Measurements from ENCODE around the gene RDM1.

RDM1 gene

DNA sequence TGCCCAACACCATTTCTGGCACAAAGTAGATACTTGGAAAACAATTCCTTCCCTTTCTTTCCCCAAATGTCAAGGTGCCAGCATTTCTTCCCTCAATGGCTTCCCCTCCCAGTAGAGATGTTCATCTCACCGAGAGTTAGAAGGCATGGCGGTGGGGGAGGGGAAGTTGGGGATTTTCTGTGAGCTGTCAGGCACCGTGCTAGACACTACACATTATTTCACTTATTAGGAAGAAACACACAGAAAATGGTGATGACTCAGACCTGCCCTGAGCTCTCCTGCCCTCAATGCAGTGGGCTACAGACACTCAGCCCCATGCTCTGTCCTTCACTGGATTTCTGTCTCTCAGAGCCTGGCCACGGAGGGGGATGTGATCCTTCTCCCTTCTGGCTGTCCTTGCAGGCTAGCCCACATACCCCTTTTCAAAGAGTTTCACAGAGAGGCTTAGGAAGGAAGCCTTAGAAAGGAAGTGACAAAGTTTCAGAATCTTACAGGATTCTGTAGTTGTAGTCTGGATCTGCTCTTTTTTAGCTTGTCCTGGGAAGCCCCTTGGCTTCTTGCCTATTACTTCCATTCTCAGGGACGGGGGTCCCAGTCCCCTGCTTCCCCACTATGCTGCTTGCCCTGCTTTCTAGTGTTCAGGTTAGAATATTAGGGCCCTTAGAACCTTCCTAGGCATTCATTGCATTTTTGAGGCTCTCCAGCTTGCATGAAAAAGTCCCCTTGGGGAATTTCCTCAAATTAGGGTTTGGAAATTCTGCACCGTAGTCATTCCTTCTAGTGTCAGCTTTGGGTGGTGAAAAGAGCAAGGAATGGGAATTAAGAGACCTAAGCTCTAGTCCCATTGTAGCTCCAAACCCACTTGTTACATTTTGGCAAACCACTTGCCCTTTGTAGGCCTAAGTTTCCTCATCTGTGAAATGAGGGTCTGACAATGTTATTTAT is 38.2 kb downstream of the RDM1 start:
- Histone ChIP-seq H3K9ac (ENCODE audit: low read length) (no peak overlapping the region), H3K9me3 (replicated peaks; ENCODE audit: insufficient read depth, low read length) (no peaks in the 10 kb centered on the region), H3K4me3 (ENCODE audit: low read length) (no peak overlapping the region), H3K4me1 (ENCODE audit: low read length) (peaks cover 18% of the 10 kb centered on the region), H3K4me2 (ENCODE audit: low read depth, low read length) (peak overlapping the region; percentile 19; the same call in 1 of the 2 replicates), H3K79me2 (ENCODE audit: low read length) (no peaks in the 10 kb centered on the region), H4K20me1 (ENCODE audit: insufficient read depth, low read length) (no peaks in the 10 kb centered on the region), H3K9me2 (replicated peaks; ENCODE audit: insufficient read depth, low read length) (no peaks in the 10 kb centered on the region), H3K27me3 (replicated peaks; ENCODE audit: insufficient read depth, low read length) (no peaks in the 10 kb centered on the region), H3K36me3 (replicated peaks; ENCODE audit: insufficient read depth, low read length) (no peaks in the 10 kb centered on the region), H2AFZ (ENCODE audit: low read length) (no peak overlapping the region), H3F3A (ENCODE audit: insufficient read depth, low read length) (no peaks in the 10 kb centered on the region), H3K27ac (ENCODE audit: low read length) (no peak overlapping the region)
- TF ChIP-seq EZH2phosphoT487 (IDR thresholded peaks at IDR 0.05; ENCODE audit: low read length) (no peak), EZH2 (optimal IDR thresholded peaks at IDR 0.05; ENCODE audit: low read depth, low read length) (no peak), CTCF (IDR thresholded peaks at IDR 0.05; ENCODE audit: low read length) (no peak)
- no peak for DNase-seq

DNA sequence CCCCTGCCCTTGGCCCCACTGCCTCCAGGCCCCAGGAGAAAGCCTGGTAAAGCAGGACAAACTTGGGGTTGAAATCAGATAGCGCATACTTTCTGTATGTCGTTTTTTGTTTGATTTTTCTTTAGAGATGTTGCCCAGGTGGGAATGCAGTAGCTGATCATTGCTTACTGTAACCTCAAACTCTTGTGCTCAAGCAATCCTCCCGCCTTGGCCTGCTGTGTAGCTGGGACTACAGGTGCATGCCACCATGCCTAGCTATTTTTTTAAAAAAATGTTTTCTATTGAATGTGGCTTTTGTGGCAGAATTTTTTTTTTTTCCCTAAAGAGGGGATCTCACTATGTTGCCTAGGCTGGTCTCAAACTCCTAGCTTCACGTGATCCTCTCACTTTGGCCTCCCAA is 39.3 kb downstream of the RDM1 start:
- DNase-seq: no peak
- H3K79me2 ChIP-seq (ENCODE audit: low read length): no peaks in the 10 kb centered on the region
- H2AFZ ChIP-seq (ENCODE audit: low read length): no peak overlapping the region
- H3K4me1 ChIP-seq (ENCODE audit: low read length): peaks cover 18% of the 10 kb centered on the region
- H3K4me3 ChIP-seq (ENCODE audit: low read length): no peak overlapping the region
- H3K9me2 ChIP-seq (replicated peaks; ENCODE audit: insufficient read depth, low read length): no peaks in the 10 kb centered on the region
- no peak overlapping the region for H3K4me2 ChIP-seq (ENCODE audit: low read depth, low read length)
- H3K27me3 ChIP-seq (replicated peaks; ENCODE audit: insufficient read depth, low read length): no peaks in the 10 kb centered on the region
- H4K20me1 ChIP-seq (ENCODE audit: insufficient read depth, low read length): no peaks in the 10 kb centered on the region
- no peak overlapping the region for H3K9ac ChIP-seq (ENCODE audit: low read length)
- no peaks in the 10 kb centered on the region for H3K36me3 ChIP-seq (replicated peaks; ENCODE audit: insufficient read depth, low read length)
- no peak for TF ChIP-seq EZH2 (optimal IDR thresholded peaks at IDR 0.05; ENCODE audit: low read depth, low read length)
- TF ChIP-seq CTCF (IDR thresholded peaks at IDR 0.05; ENCODE audit: low read length): no peak
- TF ChIP-seq EZH2phosphoT487 (IDR thresholded peaks at IDR 0.05; ENCODE audit: low read length): no peak
- H3K27ac ChIP-seq (ENCODE audit: low read length): no peak overlapping the region
- H3K9me3 ChIP-seq (replicated peaks; ENCODE audit: insufficient read depth, low read length): no peaks in the 10 kb centered on the region
- no peaks in the 10 kb centered on the region for H3F3A ChIP-seq (ENCODE audit: insufficient read depth, low read length)

GRCh38 chr17:35890774-35891155 is 39.8 kb downstream of the RDM1 start:
- Histone ChIP-seq H3K9me2 (replicated peaks; ENCODE audit: insufficient read depth, low read length) (no peaks in the 10 kb centered on the region), H3K36me3 (replicated peaks; ENCODE audit: insufficient read depth, low read length) (no peaks in the 10 kb centered on the region), H3K9me3 (replicated peaks; ENCODE audit: insufficient read depth, low read length) (no peaks in the 10 kb centered on the region), H3K9ac (ENCODE audit: low read length) (no peak overlapping the region), H3K79me2 (ENCODE audit: low read length) (no peaks in the 10 kb centered on the region), H3K4me2 (ENCODE audit: low read depth, low read length) (no peak overlapping the region), H3K4me1 (ENCODE audit: low read length) (peaks cover 18% of the 10 kb centered on the region), H3K27ac (ENCODE audit: low read length) (no peak overlapping the region), H3K4me3 (ENCODE audit: low read length) (no peak overlapping the region), H3F3A (ENCODE audit: insufficient read depth, low read length) (no peaks in the 10 kb centered on the region), H2AFZ (ENCODE audit: low read length) (no peak overlapping the region), H4K20me1 (ENCODE audit: insufficient read depth, low read length) (no peaks in the 10 kb centered on the region), H3K27me3 (replicated peaks; ENCODE audit: insufficient read depth, low read length) (no peaks in the 10 kb centered on the region)
- TF ChIP-seq CTCF (IDR thresholded peaks at IDR 0.05; ENCODE audit: low read length): no peak
- no peak for TF ChIP-seq EZH2phosphoT487 (IDR thresholded peaks at IDR 0.05; ENCODE audit: low read length)
- no peak for TF ChIP-seq EZH2 (optimal IDR thresholded peaks at IDR 0.05; ENCODE audit: low read depth, low read length)
- DNase-seq: no peak

Measured in MM.1S (cell line).